GM23338 (cell line): ENCODE measurements around the gene PEPD. TPM values are rescaled to one million over a fixed set of nuclear protein-coding genes. Genes with fewer than 3 reads are reported as not detected.

Experiments
- ATAC-seq: fragments of 200-7000 bp; cut with Tn5 transposase; 3 replicates; pipeline ENCODE4 v1.9.1; 2020
- DNase-seq: peaks from one replicate; pipeline ENCODE4 v3.0.0-alpha.2; 2015; ENCODE audit warnings: low spot score
- H2AFZ ChIP-seq: fragments of 200-600 bp; sonication (generic); 2 replicates; pipeline ENCODE4 v1.8.0; 2016; ENCODE audit warnings: antibody characterized with exemption, mild to moderate bottlenecking, moderate library complexity
- H3F3A ChIP-seq: fragments of 200-600 bp; sonication (generic); replicated peaks from 2 replicates; pipeline ENCODE4 v1.8.0; 2017; ENCODE audit warnings: antibody characterized with exemption, mixed run types, low read depth
- H3K27ac ChIP-seq: fragments of 200-600 bp; sonication (generic); 2 replicates; pipeline ENCODE4 v1.6.1; 2016; ENCODE audit warnings: low read depth
- H3K27me3 ChIP-seq: fragments of 200-600 bp; sonication (generic); 2 replicates; pipeline ENCODE4 v1.8.0; 2016; ENCODE audit warnings: mild to moderate bottlenecking, mixed run types, moderate library complexity; ENCODE audit not compliant: insufficient read depth
- H3K36me3 ChIP-seq: fragments of 200-600 bp; sonication (generic); 2 replicates; pipeline ENCODE4 v1.8.0; 2016; ENCODE audit warnings: mild to moderate bottlenecking; ENCODE audit not compliant: insufficient read depth
- H3K4me1 ChIP-seq: fragments of 200-600 bp; sonication (generic); 2 replicates; pipeline ENCODE4 v1.8.0; 2016; ENCODE audit warnings: mild to moderate bottlenecking, moderate library complexity; ENCODE audit not compliant: insufficient read depth
- H3K4me2 ChIP-seq: fragments of 200-600 bp; sonication (generic); 2 replicates; pipeline ENCODE4 v1.7.1; 2017; ENCODE audit warnings: mixed run types
- H3K4me3 ChIP-seq: fragments of 200-600 bp; sonication (generic); 2 replicates; pipeline ENCODE4 v1.6.1; 2016; ENCODE audit warnings: mixed run types
- H3K79me2 ChIP-seq: fragments of 200-600 bp; sonication (generic); replicated peaks from 2 replicates; pipeline ENCODE4 v1.8.0; 2017; ENCODE audit warnings: mild to moderate bottlenecking; ENCODE audit not compliant: insufficient read depth
- H3K9me2 ChIP-seq: fragments of 200-600 bp; sonication (generic); 2 replicates; pipeline ENCODE4 v1.8.0; 2017; ENCODE audit not compliant: insufficient read depth
- H4K20me1 ChIP-seq: fragments of 200-600 bp; sonication (generic); replicated peaks from 2 replicates; pipeline ENCODE4 v1.8.0; 2017; ENCODE audit warnings: mild to moderate bottlenecking; ENCODE audit not compliant: insufficient read depth
- H3K27ac Mint-ChIP-seq: 2 replicates; pipeline ENCODE4 v1.8.0; 2020; ENCODE audit warnings: inconsistent platforms, mild to moderate bottlenecking, moderate library complexity, mixed read lengths
- H3K27me3 Mint-ChIP-seq: 3 replicates; pipeline ENCODE4 v1.8.0; 2022; ENCODE audit warnings: low read depth, mild to moderate bottlenecking, moderate library complexity, mixed read lengths, inconsistent platforms; ENCODE audit not compliant: insufficient read depth, poor library complexity
- H3K36me3 Mint-ChIP-seq: 3 replicates; pipeline ENCODE4 v1.8.0; 2021; ENCODE audit warnings: low read depth, mild to moderate bottlenecking, inconsistent platforms, moderate library complexity, mixed read lengths
- H3K4me1 Mint-ChIP-seq: 3 replicates; pipeline ENCODE4 v1.8.0; 2020; ENCODE audit warnings: mild to moderate bottlenecking, inconsistent platforms, mixed read lengths
- H3K4me3 Mint-ChIP-seq: 3 replicates; pipeline ENCODE4 v1.8.0; 2021; ENCODE audit warnings: moderate library complexity, mild to moderate bottlenecking, inconsistent platforms, mixed read lengths
- H3K9me3 Mint-ChIP-seq: 3 replicates; pipeline ENCODE4 v1.8.0; 2020; ENCODE audit warnings: moderate library complexity, mild to moderate bottlenecking, inconsistent platforms, mixed read lengths
- CREB1 ChIP-seq: fragments of 250-450 bp; sonication (Bioruptor Pico); IDR thresholded peaks from 2 replicates; pipeline ENCODE4 v1.5.0; 2020; ENCODE audit warnings: low read depth, mild to moderate bottlenecking, moderate library complexity
- ETS1 ChIP-seq: IDR thresholded peaks from 2 replicates; pipeline ENCODE4 v1.6.1; 2016; ENCODE audit warnings: antibody characterized with exemption
- EZH2phosphoT487 ChIP-seq: fragments of 200-600 bp; sonication (generic); IDR thresholded peaks from one replicate; pipeline ENCODE4 v1.8.1; 2018; ENCODE audit warnings: antibody characterized with exemption; ENCODE audit not compliant: unreplicated experiment
- JUNB ChIP-seq: IDR thresholded peaks from one replicate; pipeline ENCODE4 v1.6.1; 2016; ENCODE audit warnings: antibody characterized with exemption; ENCODE audit not compliant: unreplicated experiment
- NANOG ChIP-seq: IDR thresholded peaks from 2 replicates; pipeline ENCODE4 v1.6.1; 2016; ENCODE audit warnings: antibody characterized with exemption, borderline replicate concordance
- POLR2AphosphoS5 ChIP-seq: IDR thresholded peaks from 2 replicates; pipeline ENCODE4 v1.6.1; 2016; ENCODE audit warnings: antibody characterized with exemption, low read depth
- STAT1 ChIP-seq: IDR thresholded peaks from one replicate; pipeline ENCODE4 v1.6.1; 2016; ENCODE audit warnings: antibody characterized with exemption; ENCODE audit not compliant: unreplicated experiment
- ZNF114 ChIP-seq: fragments of 250-450 bp; sonication (Bioruptor Pico); IDR thresholded peaks from 2 replicates; pipeline ENCODE4 v1.5.0; 2020; ENCODE audit warnings: mild to moderate bottlenecking, moderate library complexity
- ZNF331 ChIP-seq: fragments of 250-450 bp; sonication (Bioruptor Pico); IDR thresholded peaks from 2 replicates; pipeline ENCODE4 v1.5.0; 2020; ENCODE audit warnings: low read depth, mild to moderate bottlenecking, moderate library complexity
- polyA plus RNA-seq: library from polyadenylated mRNA; unstranded; fragments of >200 nt; fragmentation: Nextera tagmentation; extraction: Ambion mirVana; gene quantifications from 2 replicates; pipeline ENCODE4 v1.2.1, GENCODE V29; 2016
- total RNA-seq: library from RNA; depleted of rRNA; stranded (reverse); fragments of >200 nt; shearing (Covaris generic); gene quantifications from 2 replicates; pipeline ENCODE4 v1.2.3, GENCODE V29; 2014
- TF ChIP-seq, protein P1 (sequence below), 2 experiments: fragments of 200-600 bp in 1 of 2; sonication (generic) in 1 of 2; conservative IDR thresholded peaks; 2 replicates each; pipeline versions ENCODE4 v1.5.1 to v1.6.1; 2016 to 2017; ENCODE audit warnings: antibody characterized with exemption in 2 of 2, low read depth in 2 of 2, mild to moderate bottlenecking in 2 of 2, moderate library complexity in 1 of 2
- TF ChIP-seq, protein P2 (sequence below): fragments of 250-450 bp; sonication (Bioruptor Pico); IDR thresholded peaks from 2 replicates; pipeline ENCODE4 v1.5.0; 2020; ENCODE audit warnings: mild to moderate bottlenecking, moderate library complexity
- TF ChIP-seq, protein P3 (sequence below): IDR thresholded peaks from one replicate; pipeline ENCODE4 v1.6.1; 2018; ENCODE audit warnings: antibody characterized with exemption; ENCODE audit not compliant: unreplicated experiment

Gene PEPD
- total and polyA plus RNA-seq, 2 experiments from 2014 or later, result 81.7 to 89.2 TPM

- H3K4me3 ChIP-seq, result no peak overlapping the region
- H3K4me1 ChIP-seq, result no peaks in the 10 kb centered on the region; the same call in 1 of the 2 replicates
- Mint-ChIP-seq H3K27me3 (peaks cover 13% of the 10 kb centered on the region), H3K4me3 (no peak overlapping the region), H3K9me3 (no peaks in the 10 kb centered on the region), H3K36me3 (no peaks in the 10 kb centered on the region), H3K4me1 (peaks cover 7% of the 10 kb centered on the region), H3K27ac (no peak overlapping the region)
- no peaks in the 10 kb centered on the region for H3K9me2 ChIP-seq
- DNase-seq, result no peak
- H3K4me2 ChIP-seq, result no peak overlapping the region
- no peak for ATAC-seq
- H2AFZ ChIP-seq, result no peak overlapping the region
- no peaks in the 10 kb centered on the region for H3K27me3 ChIP-seq
- H3K36me3 ChIP-seq, result no peaks in the 10 kb centered on the region
- no peaks in the 10 kb centered on the region for H3K79me2 ChIP-seq
- H4K20me1 ChIP-seq, result no peaks in the 10 kb centered on the region; the same call in 1 of the 2 replicates
- no peak overlapping the region for H3K27ac ChIP-seq
- H3F3A ChIP-seq, result no peaks in the 10 kb centered on the region
- TF ChIP-seq POLR2AphosphoS5 (no peak), NANOG (no peak), ZNF331 (CRISPR knock-in tag) (no peak), ETS1 (no peak), ZNF114 (CRISPR knock-in tag) (no peak), CREB1 (CRISPR knock-in tag) (no peak), EZH2phosphoT487 (no peak), STAT1 (no peak), JUNB (no peak)
- TF ChIP-seq, protein P1, sequence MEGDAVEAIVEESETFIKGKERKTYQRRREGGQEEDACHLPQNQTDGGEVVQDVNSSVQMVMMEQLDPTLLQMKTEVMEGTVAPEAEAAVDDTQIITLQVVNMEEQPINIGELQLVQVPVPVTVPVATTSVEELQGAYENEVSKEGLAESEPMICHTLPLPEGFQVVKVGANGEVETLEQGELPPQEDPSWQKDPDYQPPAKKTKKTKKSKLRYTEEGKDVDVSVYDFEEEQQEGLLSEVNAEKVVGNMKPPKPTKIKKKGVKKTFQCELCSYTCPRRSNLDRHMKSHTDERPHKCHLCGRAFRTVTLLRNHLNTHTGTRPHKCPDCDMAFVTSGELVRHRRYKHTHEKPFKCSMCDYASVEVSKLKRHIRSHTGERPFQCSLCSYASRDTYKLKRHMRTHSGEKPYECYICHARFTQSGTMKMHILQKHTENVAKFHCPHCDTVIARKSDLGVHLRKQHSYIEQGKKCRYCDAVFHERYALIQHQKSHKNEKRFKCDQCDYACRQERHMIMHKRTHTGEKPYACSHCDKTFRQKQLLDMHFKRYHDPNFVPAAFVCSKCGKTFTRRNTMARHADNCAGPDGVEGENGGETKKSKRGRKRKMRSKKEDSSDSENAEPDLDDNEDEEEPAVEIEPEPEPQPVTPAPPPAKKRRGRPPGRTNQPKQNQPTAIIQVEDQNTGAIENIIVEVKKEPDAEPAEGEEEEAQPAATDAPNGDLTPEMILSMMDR (conservative IDR thresholded peaks at IDR 0.05; ENCODE audit: low read depth in 2 of 2), result no peak
- TF ChIP-seq, protein P2, sequence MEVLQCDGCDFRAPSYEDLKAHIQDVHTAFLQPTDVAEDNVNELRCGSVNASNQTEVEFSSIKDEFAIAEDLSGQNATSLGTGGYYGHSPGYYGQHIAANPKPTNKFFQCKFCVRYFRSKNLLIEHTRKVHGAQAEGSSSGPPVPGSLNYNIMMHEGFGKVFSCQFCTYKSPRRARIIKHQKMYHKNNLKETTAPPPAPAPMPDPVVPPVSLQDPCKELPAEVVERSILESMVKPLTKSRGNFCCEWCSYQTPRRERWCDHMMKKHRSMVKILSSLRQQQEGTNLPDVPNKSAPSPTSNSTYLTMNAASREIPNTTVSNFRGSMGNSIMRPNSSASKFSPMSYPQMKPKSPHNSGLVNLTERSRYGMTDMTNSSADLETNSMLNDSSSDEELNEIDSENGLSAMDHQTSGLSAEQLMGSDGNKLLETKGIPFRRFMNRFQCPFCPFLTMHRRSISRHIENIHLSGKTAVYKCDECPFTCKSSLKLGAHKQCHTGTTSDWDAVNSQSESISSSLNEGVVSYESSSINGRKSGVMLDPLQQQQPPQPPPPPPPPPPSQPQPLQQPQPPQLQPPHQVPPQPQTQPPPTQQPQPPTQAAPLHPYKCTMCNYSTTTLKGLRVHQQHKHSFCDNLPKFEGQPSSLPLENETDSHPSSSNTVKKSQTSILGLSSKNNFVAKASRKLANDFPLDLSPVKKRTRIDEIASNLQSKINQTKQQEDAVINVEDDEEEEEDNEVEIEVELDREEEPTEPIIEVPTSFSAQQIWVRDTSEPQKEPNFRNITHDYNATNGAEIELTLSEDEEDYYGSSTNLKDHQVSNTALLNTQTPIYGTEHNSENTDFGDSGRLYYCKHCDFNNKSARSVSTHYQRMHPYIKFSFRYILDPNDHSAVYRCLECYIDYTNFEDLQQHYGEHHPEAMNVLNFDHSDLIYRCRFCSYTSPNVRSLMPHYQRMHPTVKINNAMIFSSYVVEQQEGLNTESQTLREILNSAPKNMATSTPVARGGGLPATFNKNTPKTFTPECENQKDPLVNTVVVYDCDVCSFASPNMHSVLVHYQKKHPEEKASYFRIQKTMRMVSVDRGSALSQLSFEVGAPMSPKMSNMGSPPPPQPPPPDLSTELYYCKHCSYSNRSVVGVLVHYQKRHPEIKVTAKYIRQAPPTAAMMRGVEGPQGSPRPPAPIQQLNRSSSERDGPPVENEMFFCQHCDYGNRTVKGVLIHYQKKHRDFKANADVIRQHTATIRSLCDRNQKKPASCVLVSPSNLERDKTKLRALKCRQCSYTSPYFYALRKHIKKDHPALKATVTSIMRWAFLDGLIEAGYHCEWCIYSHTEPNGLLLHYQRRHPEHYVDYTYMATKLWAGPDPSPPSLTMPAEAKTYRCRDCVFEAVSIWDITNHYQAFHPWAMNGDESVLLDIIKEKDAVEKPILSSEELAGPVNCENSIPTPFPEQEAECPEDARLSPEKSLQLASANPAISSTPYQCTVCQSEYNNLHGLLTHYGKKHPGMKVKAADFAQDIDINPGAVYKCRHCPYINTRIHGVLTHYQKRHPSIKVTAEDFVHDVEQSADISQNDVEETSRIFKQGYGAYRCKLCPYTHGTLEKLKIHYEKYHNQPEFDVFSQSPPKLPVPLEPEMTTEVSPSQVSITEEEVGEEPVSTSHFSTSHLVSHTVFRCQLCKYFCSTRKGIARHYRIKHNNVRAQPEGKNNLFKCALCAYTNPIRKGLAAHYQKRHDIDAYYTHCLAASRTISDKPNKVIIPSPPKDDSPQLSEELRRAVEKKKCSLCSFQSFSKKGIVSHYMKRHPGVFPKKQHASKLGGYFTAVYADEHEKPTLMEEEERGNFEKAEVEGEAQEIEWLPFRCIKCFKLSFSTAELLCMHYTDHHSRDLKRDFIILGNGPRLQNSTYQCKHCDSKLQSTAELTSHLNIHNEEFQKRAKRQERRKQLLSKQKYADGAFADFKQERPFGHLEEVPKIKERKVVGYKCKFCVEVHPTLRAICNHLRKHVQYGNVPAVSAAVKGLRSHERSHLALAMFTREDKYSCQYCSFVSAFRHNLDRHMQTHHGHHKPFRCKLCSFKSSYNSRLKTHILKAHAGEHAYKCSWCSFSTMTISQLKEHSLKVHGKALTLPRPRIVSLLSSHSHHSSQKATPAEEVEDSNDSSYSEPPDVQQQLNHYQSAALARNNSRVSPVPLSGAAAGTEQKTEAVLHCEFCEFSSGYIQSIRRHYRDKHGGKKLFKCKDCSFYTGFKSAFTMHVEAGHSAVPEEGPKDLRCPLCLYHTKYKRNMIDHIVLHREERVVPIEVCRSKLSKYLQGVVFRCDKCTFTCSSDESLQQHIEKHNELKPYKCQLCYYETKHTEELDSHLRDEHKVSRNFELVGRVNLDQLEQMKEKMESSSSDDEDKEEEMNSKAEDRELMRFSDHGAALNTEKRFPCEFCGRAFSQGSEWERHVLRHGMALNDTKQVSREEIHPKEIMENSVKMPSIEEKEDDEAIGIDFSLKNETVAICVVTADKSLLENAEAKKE (CRISPR knock-in tag), result no peak
- TF ChIP-seq, protein P3, sequence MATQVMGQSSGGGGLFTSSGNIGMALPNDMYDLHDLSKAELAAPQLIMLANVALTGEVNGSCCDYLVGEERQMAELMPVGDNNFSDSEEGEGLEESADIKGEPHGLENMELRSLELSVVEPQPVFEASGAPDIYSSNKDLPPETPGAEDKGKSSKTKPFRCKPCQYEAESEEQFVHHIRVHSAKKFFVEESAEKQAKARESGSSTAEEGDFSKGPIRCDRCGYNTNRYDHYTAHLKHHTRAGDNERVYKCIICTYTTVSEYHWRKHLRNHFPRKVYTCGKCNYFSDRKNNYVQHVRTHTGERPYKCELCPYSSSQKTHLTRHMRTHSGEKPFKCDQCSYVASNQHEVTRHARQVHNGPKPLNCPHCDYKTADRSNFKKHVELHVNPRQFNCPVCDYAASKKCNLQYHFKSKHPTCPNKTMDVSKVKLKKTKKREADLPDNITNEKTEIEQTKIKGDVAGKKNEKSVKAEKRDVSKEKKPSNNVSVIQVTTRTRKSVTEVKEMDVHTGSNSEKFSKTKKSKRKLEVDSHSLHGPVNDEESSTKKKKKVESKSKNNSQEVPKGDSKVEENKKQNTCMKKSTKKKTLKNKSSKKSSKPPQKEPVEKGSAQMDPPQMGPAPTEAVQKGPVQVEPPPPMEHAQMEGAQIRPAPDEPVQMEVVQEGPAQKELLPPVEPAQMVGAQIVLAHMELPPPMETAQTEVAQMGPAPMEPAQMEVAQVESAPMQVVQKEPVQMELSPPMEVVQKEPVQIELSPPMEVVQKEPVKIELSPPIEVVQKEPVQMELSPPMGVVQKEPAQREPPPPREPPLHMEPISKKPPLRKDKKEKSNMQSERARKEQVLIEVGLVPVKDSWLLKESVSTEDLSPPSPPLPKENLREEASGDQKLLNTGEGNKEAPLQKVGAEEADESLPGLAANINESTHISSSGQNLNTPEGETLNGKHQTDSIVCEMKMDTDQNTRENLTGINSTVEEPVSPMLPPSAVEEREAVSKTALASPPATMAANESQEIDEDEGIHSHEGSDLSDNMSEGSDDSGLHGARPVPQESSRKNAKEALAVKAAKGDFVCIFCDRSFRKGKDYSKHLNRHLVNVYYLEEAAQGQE, result no peak
Observed at GRCh38 chr19:33412601-33413425, 108.8 kb downstream of the PEPD start.
